IMR-90 (cell line): ENCODE measurements around the gene DEFB112. TPM values are rescaled to one million over a fixed set of nuclear protein-coding genes. Genes with fewer than 3 reads are reported as not detected.

Source experiments
- ATAC-seq: fragments of 200-7000 bp; cut with Tn5 transposase; 2 replicates; pipeline ENCODE4 v1.9.1; 2020; ENCODE audit warnings: low read depth, mild to moderate bottlenecking, moderate library complexity
- BruUV-seq: library from RNA; stranded (reverse); fragments of 400-500 nt; replicated peaks from 2 replicates; lab custom pipeline; 2021; lab: Mats Ljungman, UMichigan
- CTCF ChIA-PET: fragments of 300-600 bp; formaldehyde crosslinking; extraction: SDS; loops from one replicate; lab custom pipeline; 2021; ENCODE audit warnings: antibody characterized with exemption; lab: Yijun Ruan, JAX
- POLR2A ChIA-PET: fragments of 300-600 bp; sonication (Branson Sonifier 250); formaldehyde crosslinking; loops from one replicate; lab custom pipeline; 2022; ENCODE audit warnings: antibody characterized with exemption; ENCODE audit not compliant: unreplicated experiment; lab: Charles Lee
- DNase-seq: peaks from one replicate; pipeline ENCODE4 v3.0.0; 2013
- H2AFZ ChIP-seq: replicated peaks from 2 replicates; pipeline ENCODE3; 2013; ENCODE audit warnings: low read length, mild to moderate bottlenecking; ENCODE audit not compliant: poor library complexity
- H2AK5ac ChIP-seq: 2 replicates; pipeline ENCODE4 v1.6.1; 2013; ENCODE audit warnings: low read depth, low read length, inconsistent platforms
- H2AK9ac ChIP-seq: replicated peaks from 2 replicates; pipeline ENCODE3; 2013; ENCODE audit warnings: mild to moderate bottlenecking, low read depth, low read length, moderate library complexity; ENCODE audit not compliant: poor library complexity
- H2BK120ac ChIP-seq: 2 replicates; pipeline ENCODE4 v1.6.1; 2013; ENCODE audit warnings: low read depth, low read length, inconsistent platforms
- H2BK15ac ChIP-seq: 3 replicates; pipeline ENCODE4 v1.6.1; 2013; ENCODE audit warnings: low read depth, low read length, inconsistent platforms
- H2BK20ac ChIP-seq: 2 replicates; pipeline ENCODE4 v1.6.1; 2013; ENCODE audit warnings: low read depth, mild to moderate bottlenecking, inconsistent platforms, low read length, moderate library complexity
- H2BK5ac ChIP-seq: 2 replicates; pipeline ENCODE4 v1.6.1; 2013; ENCODE audit warnings: mild to moderate bottlenecking, low read depth, low read length, inconsistent platforms; ENCODE audit not compliant: poor library complexity, severe bottlenecking
- H3K14ac ChIP-seq: replicated peaks from 2 replicates; pipeline ENCODE4 v1.6.1; 2013; ENCODE audit warnings: low read depth, low read length, inconsistent platforms
- H3K18ac ChIP-seq: 2 replicates; pipeline ENCODE4 v1.6.1; 2013; ENCODE audit warnings: low read depth, low read length, control low read depth
- H3K23ac ChIP-seq: 2 replicates; pipeline ENCODE4 v1.6.1; 2013; ENCODE audit warnings: low read depth, low read length, inconsistent platforms
- H3K27ac ChIP-seq: 2 replicates; pipeline ENCODE4 v1.5.1; 2013; ENCODE audit warnings: mild to moderate bottlenecking, control low read depth, low read length; ENCODE audit not compliant: insufficient read depth
- H3K27me3 ChIP-seq: 2 replicates; pipeline ENCODE4 v1.6.1; 2013; ENCODE audit warnings: low read length; ENCODE audit not compliant: control insufficient read depth, insufficient read depth
- H3K36me3 ChIP-seq: 2 replicates; pipeline ENCODE4 v1.6.1; 2013; ENCODE audit warnings: low read length, mixed read lengths; ENCODE audit not compliant: control insufficient read depth, insufficient read depth
- H3K4ac ChIP-seq: 2 replicates; pipeline ENCODE4 v1.6.1; 2013; ENCODE audit warnings: low read depth, low read length, inconsistent platforms
- H3K4me1 ChIP-seq: 2 replicates; pipeline ENCODE4 v1.6.1; 2013; ENCODE audit warnings: low read length, mixed read lengths; ENCODE audit not compliant: control insufficient read depth, insufficient read depth
- H3K4me2 ChIP-seq: 2 replicates; pipeline ENCODE4 v1.6.1; 2013; ENCODE audit warnings: low read depth, mild to moderate bottlenecking, control low read depth, low read length, moderate library complexity
- H3K4me3 ChIP-seq: 2 replicates; pipeline ENCODE4 v1.5.1; 2013; ENCODE audit warnings: low read depth, mild to moderate bottlenecking, control low read depth, low read length, moderate library complexity; ENCODE audit not compliant: insufficient read depth
- H3K56ac ChIP-seq: 2 replicates; pipeline ENCODE4 v1.6.1; 2013; ENCODE audit warnings: low read length, inconsistent platforms; ENCODE audit not compliant: insufficient read depth; ENCODE audit errors: extremely low read depth
- H3K79me1 ChIP-seq, 2 experiments: 2 replicates each; pipeline ENCODE4 v1.6.1; 2013; ENCODE audit warnings: low read length in 2 of 2, inconsistent platforms in 1 of 2, low read depth in 1 of 2
- H3K9ac ChIP-seq: 2 replicates; pipeline ENCODE4 v1.6.1; 2013; ENCODE audit warnings: low read depth, low read length, control low read depth
- H3K9me1 ChIP-seq: 2 replicates; pipeline ENCODE4 v1.6.1; 2013; ENCODE audit warnings: low read length, inconsistent platforms; ENCODE audit not compliant: insufficient read depth
- H3K9me3 ChIP-seq: 2 replicates; pipeline ENCODE4 v1.6.1; 2013; ENCODE audit warnings: low read length; ENCODE audit not compliant: control insufficient read depth, insufficient read depth
- H4K20me1 ChIP-seq: 2 replicates; pipeline ENCODE4 v1.6.1; 2013; ENCODE audit warnings: low read length, inconsistent platforms; ENCODE audit not compliant: insufficient read depth
- H4K5ac ChIP-seq: 2 replicates; pipeline ENCODE4 v1.6.1; 2013; ENCODE audit warnings: mild to moderate bottlenecking, low read depth, low read length, control low read depth
- H4K8ac ChIP-seq, 2 experiments: 2 replicates each; pipeline ENCODE4 v1.6.1; 2013; ENCODE audit warnings: low read depth in 2 of 2, low read length in 2 of 2, control low read depth in 1 of 2, inconsistent platforms in 1 of 2
- H4K91ac ChIP-seq: 2 replicates; pipeline ENCODE4 v1.6.1; 2013; ENCODE audit warnings: low read depth, low read length, inconsistent platforms; ENCODE audit not compliant: insufficient read depth
- MAFK ChIP-seq: IDR thresholded peaks from 2 replicates; pipeline ENCODE4 v1.6.1; 2012; ENCODE audit warnings: low read depth, low read length, improper control_type of control experiment
- RAD21 ChIP-seq: IDR thresholded peaks from 2 replicates; pipeline ENCODE4 v1.6.1; 2012; ENCODE audit warnings: low read length, improper control_type of control experiment
- RFX5 ChIP-seq: IDR thresholded peaks from 2 replicates; pipeline ENCODE4 v1.8.0; 2012; ENCODE audit warnings: low read depth, mild to moderate bottlenecking, low read length, moderate library complexity
- SMC3 ChIP-seq: fragments of 150-350 bp; IDR thresholded peaks from 2 replicates; pipeline ENCODE4 v1.6.1; 2016; ENCODE audit warnings: low read depth, mild to moderate bottlenecking, antibody characterized with exemption, low read length, moderate library complexity
- WGBS, 2 experiments: methylation state at CpG; one replicate each; pipeline versions ENCODE4 v1.1.5 to v1.1.7; 2013; ENCODE audit warnings: missing lambda C conversion rate in 2 of 2; ENCODE audit not compliant: insufficient read length in 1 of 2; ENCODE audit errors: extremely low coverage in 2 of 2; 5-methylcytosine and 5-hydroxymethylcytosine counted together
- dilution Hi-C: fragments of 300-500 bp; cut with HindIII; formaldehyde crosslinking; loops from one replicate; pipeline ENCODE4 v1.14.3; 2018; ENCODE audit warnings: low sequenced_read_pairs; ENCODE audit not compliant: unreplicated experiment
- in situ Hi-C: fragments of 300-500 bp; cut with MboI; formaldehyde crosslinking; loops from 3 replicates; pipeline ENCODE4 v1.14.3; 2019; ENCODE audit warnings: low sequenced_read_pairs, inconsistent platforms, mixed read lengths
- intact Hi-C: fragments of 100-400 bp; cut with micrococcal nuclease; formaldehyde crosslinking; loops from 2 replicates; pipeline ENCODE4 v1.10.0; 2022
- polyA plus RNA-seq, 3 experiments: library from polyadenylated mRNA; depleted of rRNA; stranded (reverse); fragments of >200 nt; gene quantifications; 2 replicates each; pipeline ENCODE4 v1.2.3, GENCODE V29; 2012; ENCODE audit warnings: low replicate concordance in 1 of 3
- total RNA-seq: library from RNA; depleted of rRNA; stranded (reverse); fragments of >200 nt; gene quantifications from 2 replicates; pipeline ENCODE4 v1.2.3, GENCODE V29; 2012
- TF ChIP-seq, protein P1 (sequence below): conservative IDR thresholded peaks from 2 replicates; pipeline ENCODE4 v1.5.1; 2012; ENCODE audit warnings: mild to moderate bottlenecking, low read depth, low read length, improper control_type of control experiment

The DEFB112 gene
- total and polyA plus RNA-seq, 2 of the 4 experiments (the other 2 are of a cell fraction): not detected

DNA sequence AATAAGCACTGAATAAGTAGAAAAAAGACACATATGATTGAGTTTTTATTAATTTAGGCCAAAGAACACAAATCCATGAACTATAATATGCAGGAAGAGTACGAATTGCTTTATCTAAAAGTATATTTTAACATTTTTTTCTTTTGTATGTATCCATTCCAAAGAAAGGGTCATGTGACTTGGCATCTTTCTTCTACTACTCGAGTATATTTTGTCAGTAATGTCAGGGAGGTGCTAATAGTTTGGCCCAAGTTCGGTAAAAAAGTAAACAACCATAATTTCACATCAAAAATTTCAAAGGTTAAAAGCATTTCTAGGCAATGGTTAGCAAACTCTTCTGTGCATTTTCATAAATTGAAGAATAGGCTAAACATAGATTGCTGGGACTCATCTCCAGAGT, 46.6 kb downstream of the DEFB112 start:
- TF ChIP-seq MAFK (no peak), RFX5 (no peak), SMC3 (no peak), RAD21 (no peak)
- TF ChIP-seq, protein P1, sequence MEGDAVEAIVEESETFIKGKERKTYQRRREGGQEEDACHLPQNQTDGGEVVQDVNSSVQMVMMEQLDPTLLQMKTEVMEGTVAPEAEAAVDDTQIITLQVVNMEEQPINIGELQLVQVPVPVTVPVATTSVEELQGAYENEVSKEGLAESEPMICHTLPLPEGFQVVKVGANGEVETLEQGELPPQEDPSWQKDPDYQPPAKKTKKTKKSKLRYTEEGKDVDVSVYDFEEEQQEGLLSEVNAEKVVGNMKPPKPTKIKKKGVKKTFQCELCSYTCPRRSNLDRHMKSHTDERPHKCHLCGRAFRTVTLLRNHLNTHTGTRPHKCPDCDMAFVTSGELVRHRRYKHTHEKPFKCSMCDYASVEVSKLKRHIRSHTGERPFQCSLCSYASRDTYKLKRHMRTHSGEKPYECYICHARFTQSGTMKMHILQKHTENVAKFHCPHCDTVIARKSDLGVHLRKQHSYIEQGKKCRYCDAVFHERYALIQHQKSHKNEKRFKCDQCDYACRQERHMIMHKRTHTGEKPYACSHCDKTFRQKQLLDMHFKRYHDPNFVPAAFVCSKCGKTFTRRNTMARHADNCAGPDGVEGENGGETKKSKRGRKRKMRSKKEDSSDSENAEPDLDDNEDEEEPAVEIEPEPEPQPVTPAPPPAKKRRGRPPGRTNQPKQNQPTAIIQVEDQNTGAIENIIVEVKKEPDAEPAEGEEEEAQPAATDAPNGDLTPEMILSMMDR: no peak
- no peak overlapping the region for H2BK5ac ChIP-seq
- intact Hi-C loops: no loop called here
- H2AK9ac ChIP-seq: no peak overlapping the region
- no peak overlapping the region for H4K5ac ChIP-seq
- no peak overlapping the region for H2BK120ac ChIP-seq
- H3K56ac ChIP-seq: no peak overlapping the region
- no peak overlapping the region for H3K23ac ChIP-seq
- H3K4me3 ChIP-seq: no peak overlapping the region
- H4K91ac ChIP-seq: no peak overlapping the region
- BruUV-seq: no TSS peak
- no peak overlapping the region for H3K9ac ChIP-seq
- WGBS, 2 experiments: no CpG with 5 or more reads among the region's 3 CpGs
- no peaks in the 10 kb centered on the region for H3K9me1 ChIP-seq
- H3K27me3 ChIP-seq: no peaks in the 10 kb centered on the region
- H2AFZ ChIP-seq: no peak overlapping the region
- H3K79me1 ChIP-seq: no peaks in the 10 kb centered on the region
- H3K4ac ChIP-seq: no peak overlapping the region
- H2BK15ac ChIP-seq: no peak overlapping the region
- H3K14ac ChIP-seq: no peak overlapping the region
- ChIA-PET CTCF (no interaction called here), POLR2A (no interaction called here)
- H3K4me2 ChIP-seq: no peak overlapping the region
- H3K36me3 ChIP-seq: no peaks in the 10 kb centered on the region
- H2AK5ac ChIP-seq: no peak overlapping the region
- no peak overlapping the region for H3K27ac ChIP-seq
- H4K20me1 ChIP-seq: no peaks in the 10 kb centered on the region
- no peaks in the 10 kb centered on the region for H3K9me3 ChIP-seq
- ATAC-seq: no peak
- H3K18ac ChIP-seq: no peak overlapping the region
- in situ Hi-C loops: no loop called here
- no peaks in the 10 kb centered on the region for H3K4me1 ChIP-seq
- H4K8ac ChIP-seq: no peak overlapping the region
- dilution Hi-C loops: no loop called here
- DNase-seq: no peak
- H2BK20ac ChIP-seq: no peak overlapping the region
